Measurements from ENCODE around the gene RAP2B. TPM values are rescaled to one million over a fixed set of nuclear protein-coding genes. Genes with fewer than 3 reads are reported as not detected.

Gene RAP2B
- total and polyA plus RNA-seq, 2 of the 13 experiments (the other 11 are each of a cell fraction or from before 2014, with no cell fraction given): 6.4 to 7.1 TPM

- TF ChIP-seq TBL1XR1 (IDR thresholded peaks at IDR 0.05; ENCODE audit: borderline replicate concordance, low read length, partially characterized antibody): peak; percentile 82
- TF ChIP-seq MBD4 (IDR thresholded peaks at IDR 0.05; ENCODE audit: borderline replicate concordance, low read length): no peak; the same call in 1 of the 2 replicates
- TF ChIP-seq TCF7 (IDR thresholded peaks at IDR 0.05; ENCODE audit: low read depth): peak; percentile 53
- TF ChIP-seq MAF1 (CRISPR knock-in tag; IDR thresholded peaks at IDR 0.05; ENCODE audit: borderline replicate concordance): no peak
- TF ChIP-seq ZNF614 (CRISPR knock-in tag; IDR thresholded peaks at IDR 0.05; ENCODE audit: borderline replicate concordance): peak; percentile 72; the same call in 1 of the 2 replicates
- peak; percentile 78; the same call in 1 of the 3 replicates for TF ChIP-seq MXI1 (IDR thresholded peaks at IDR 0.05; ENCODE audit: borderline replicate concordance, low read depth, low read length)
- TF ChIP-seq ZMYM3 (CRISPR knock-in tag; IDR thresholded peaks at IDR 0.05): peak; percentile 48; the same call in 1 of the 2 replicates
- TF ChIP-seq YEATS2 (CRISPR knock-in tag; IDR thresholded peaks at IDR 0.05; ENCODE audit: borderline replicate concordance): peak; percentile 50; the same call in 1 of the 2 replicates
- TF ChIP-seq ZNF747 (CRISPR knock-in tag; IDR thresholded peaks at IDR 0.05; ENCODE audit: borderline replicate concordance): no peak
- no peak for TF ChIP-seq THYN1 (CRISPR knock-in tag; IDR thresholded peaks at IDR 0.05; ENCODE audit: borderline replicate concordance, low read depth)
- 0 out of 2 replicates have a peak, but pooled peaks have one; percentile 39 for TF ChIP-seq ZNF292 (CRISPR knock-in tag; IDR thresholded peaks at IDR 0.05; ENCODE audit: borderline replicate concordance, low read depth)
- peak; percentile 80 for TF ChIP-seq TEAD3 (CRISPR knock-in tag; optimal IDR thresholded peaks at IDR 0.05; ENCODE audit: borderline replicate concordance)
- TF ChIP-seq, protein P1, sequence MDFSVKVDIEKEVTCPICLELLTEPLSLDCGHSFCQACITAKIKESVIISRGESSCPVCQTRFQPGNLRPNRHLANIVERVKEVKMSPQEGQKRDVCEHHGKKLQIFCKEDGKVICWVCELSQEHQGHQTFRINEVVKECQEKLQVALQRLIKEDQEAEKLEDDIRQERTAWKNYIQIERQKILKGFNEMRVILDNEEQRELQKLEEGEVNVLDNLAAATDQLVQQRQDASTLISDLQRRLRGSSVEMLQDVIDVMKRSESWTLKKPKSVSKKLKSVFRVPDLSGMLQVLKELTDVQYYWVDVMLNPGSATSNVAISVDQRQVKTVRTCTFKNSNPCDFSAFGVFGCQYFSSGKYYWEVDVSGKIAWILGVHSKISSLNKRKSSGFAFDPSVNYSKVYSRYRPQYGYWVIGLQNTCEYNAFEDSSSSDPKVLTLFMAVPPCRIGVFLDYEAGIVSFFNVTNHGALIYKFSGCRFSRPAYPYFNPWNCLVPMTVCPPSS (IDR thresholded peaks at IDR 0.05): no peak
- TF ChIP-seq, protein P2, sequence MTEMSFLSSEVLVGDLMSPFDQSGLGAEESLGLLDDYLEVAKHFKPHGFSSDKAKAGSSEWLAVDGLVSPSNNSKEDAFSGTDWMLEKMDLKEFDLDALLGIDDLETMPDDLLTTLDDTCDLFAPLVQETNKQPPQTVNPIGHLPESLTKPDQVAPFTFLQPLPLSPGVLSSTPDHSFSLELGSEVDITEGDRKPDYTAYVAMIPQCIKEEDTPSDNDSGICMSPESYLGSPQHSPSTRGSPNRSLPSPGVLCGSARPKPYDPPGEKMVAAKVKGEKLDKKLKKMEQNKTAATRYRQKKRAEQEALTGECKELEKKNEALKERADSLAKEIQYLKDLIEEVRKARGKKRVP (CRISPR knock-in tag; IDR thresholded peaks at IDR 0.05): peak in 1 of 2 experiments; percentile 77; a peak in 2 of 4 replicates
- peak; percentile 51; the same call in 1 of the 2 replicates for TF ChIP-seq PHF21A (CRISPR knock-in tag; IDR thresholded peaks at IDR 0.05)
- TF ChIP-seq, protein P3, sequence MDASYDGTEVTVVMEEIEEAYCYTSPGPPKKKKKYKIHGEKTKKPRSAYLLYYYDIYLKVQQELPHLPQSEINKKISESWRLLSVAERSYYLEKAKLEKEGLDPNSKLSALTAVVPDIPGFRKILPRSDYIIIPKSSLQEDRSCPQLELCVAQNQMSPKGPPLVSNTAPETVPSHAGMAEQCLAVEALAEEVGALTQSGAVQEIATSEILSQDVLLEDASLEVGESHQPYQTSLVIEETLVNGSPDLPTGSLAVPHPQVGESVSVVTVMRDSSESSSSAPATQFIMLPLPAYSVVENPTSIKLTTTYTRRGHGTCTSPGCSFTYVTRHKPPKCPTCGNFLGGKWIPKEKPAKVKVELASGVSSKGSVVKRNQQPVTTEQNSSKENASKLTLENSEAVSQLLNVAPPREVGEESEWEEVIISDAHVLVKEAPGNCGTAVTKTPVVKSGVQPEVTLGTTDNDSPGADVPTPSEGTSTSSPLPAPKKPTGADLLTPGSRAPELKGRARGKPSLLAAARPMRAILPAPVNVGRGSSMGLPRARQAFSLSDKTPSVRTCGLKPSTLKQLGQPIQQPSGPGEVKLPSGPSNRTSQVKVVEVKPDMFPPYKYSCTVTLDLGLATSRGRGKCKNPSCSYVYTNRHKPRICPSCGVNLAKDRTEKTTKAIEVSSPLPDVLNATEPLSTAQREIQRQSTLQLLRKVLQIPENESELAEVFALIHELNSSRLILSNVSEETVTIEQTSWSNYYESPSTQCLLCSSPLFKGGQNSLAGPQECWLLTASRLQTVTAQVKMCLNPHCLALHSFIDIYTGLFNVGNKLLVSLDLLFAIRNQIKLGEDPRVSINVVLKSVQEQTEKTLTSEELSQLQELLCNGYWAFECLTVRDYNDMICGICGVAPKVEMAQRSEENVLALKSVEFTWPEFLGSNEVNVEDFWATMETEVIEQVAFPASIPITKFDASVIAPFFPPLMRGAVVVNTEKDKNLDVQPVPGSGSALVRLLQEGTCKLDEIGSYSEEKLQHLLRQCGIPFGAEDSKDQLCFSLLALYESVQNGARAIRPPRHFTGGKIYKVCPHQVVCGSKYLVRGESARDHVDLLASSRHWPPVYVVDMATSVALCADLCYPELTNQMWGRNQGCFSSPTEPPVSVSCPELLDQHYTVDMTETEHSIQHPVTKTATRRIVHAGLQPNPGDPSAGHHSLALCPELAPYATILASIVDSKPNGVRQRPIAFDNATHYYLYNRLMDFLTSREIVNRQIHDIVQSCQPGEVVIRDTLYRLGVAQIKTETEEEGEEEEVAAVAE (CRISPR knock-in tag; IDR thresholded peaks at IDR 0.05; ENCODE audit: borderline replicate concordance): peak; percentile 60; the same call in 1 of the 2 replicates
- TF ChIP-seq, protein P4, sequence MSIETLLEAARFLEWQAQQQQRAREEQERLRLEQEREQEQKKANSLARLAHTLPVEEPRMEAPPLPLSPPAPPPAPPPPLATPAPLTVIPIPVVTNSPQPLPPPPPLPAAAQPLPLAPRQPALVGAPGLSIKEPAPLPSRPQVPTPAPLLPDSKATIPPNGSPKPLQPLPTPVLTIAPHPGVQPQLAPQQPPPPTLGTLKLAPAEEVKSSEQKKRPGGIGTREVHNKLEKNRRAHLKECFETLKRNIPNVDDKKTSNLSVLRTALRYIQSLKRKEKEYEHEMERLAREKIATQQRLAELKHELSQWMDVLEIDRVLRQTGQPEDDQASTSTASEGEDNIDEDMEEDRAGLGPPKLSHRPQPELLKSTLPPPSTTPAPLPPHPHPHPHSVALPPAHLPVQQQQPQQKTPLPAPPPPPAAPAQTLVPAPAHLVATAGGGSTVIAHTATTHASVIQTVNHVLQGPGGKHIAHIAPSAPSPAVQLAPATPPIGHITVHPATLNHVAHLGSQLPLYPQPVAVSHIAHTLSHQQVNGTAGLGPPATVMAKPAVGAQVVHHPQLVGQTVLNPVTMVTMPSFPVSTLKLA (IDR thresholded peaks at IDR 0.05): no peak
- TF ChIP-seq E2F2 (CRISPR knock-in tag; IDR thresholded peaks at IDR 0.05; ENCODE audit: borderline replicate concordance): no peak
- TF ChIP-seq POLR2A (IDR thresholded peaks at IDR 0.05; ENCODE audit: insufficient read depth in 1 of 2, low read depth in 2 of 2, low read length in 2 of 2): no peak
Observed at GRCh38 chr3:153138276-153139210, 23.5 kb upstream of the RAP2B start (continued).
